Endothelial cell of umbilical vein (primary cell): Measurements from ENCODE around the gene MAP3K13. TPM values are rescaled to one million over a fixed set of nuclear protein-coding genes. Genes with fewer than 3 reads are reported as not detected.

Source experiments
- BruUV-seq: library from RNA; stranded (reverse); fragments of 400-500 nt; replicated peaks from 2 replicates; lab custom pipeline; 2021; lab: Mats Ljungman, UMichigan
- CTCF ChIA-PET: fragments of 300-600, 350-600 bp; sonication (Branson Sonifier 250); formaldehyde crosslinking; loops from one replicate; lab custom pipeline; 2021; ENCODE audit warnings: antibody characterized with exemption, inconsistent platforms; lab: Charles Lee
- POLR2A ChIA-PET: fragments of 300-600, 350-600 bp; sonication (Branson Sonifier 250); formaldehyde crosslinking; loops from one replicate; lab custom pipeline; 2021; ENCODE audit warnings: antibody characterized with exemption, inconsistent platforms; lab: Charles Lee
- DNase-seq: peaks from one replicate; pipeline ENCODE4 v3.0.0-alpha.2; 2011; ENCODE audit warnings: low read depth, low spot score
- FAIRE-seq: peaks from 2 replicates; lab custom pipeline; 2011; peaks lifted over from hg19 to GRCh38; lab: Jason Lieb, UNC
- H2AFZ ChIP-seq: 2 replicates; pipeline ENCODE4 v1.6.0; 2012; ENCODE audit warnings: low read depth, low read length, control low read depth, inconsistent platforms
- H3K27ac ChIP-seq: 2 replicates; pipeline ENCODE4 v1.5.1; 2011; ENCODE audit warnings: low read depth, mild to moderate bottlenecking, control low read depth, low read length, moderate library complexity; ENCODE audit not compliant: insufficient read depth
- H3K27me3 ChIP-seq, 2 experiments: 2 replicates each; pipeline versions ENCODE4 v1.6.0 to v1.6.1; 2011; ENCODE audit warnings: low read length in 2 of 2, mixed read lengths in 1 of 2; ENCODE audit not compliant: control insufficient read depth in 2 of 2, insufficient read depth in 2 of 2
- H3K36me3 ChIP-seq, 2 experiments: 2 replicates in 1 of 2; 3 replicates in 1 of 2; pipeline ENCODE4 v1.5.1; 2011; ENCODE audit warnings: low read length in 2 of 2, mild to moderate bottlenecking in 1 of 2, moderate library complexity in 1 of 2; ENCODE audit not compliant: control insufficient read depth in 2 of 2, insufficient read depth in 2 of 2; ENCODE audit errors: extremely low read depth in 1 of 2
- H3K4me1 ChIP-seq: 3 replicates; pipeline ENCODE4 v1.5.1; 2011; ENCODE audit warnings: mild to moderate bottlenecking, low read length; ENCODE audit not compliant: control insufficient read depth, insufficient read depth; ENCODE audit errors: extremely low read depth
- H3K4me2 ChIP-seq: 2 replicates; pipeline ENCODE4 v1.6.1; 2011; ENCODE audit warnings: low read length, control low read depth, mixed read lengths; ENCODE audit not compliant: insufficient read depth
- H3K4me3 ChIP-seq, 3 experiments: fragments of 200-600 bp in 1 of 3; sonication (generic), shearing (Covaris generic) in 1 of 3; replicated peaks in 1 of 3; 2 replicates each; pipeline ENCODE4 v1.5.1; 2011 to 2016; ENCODE audit warnings: control low read depth in 3 of 3, low read length in 3 of 3, mild to moderate bottlenecking in 2 of 3, inconsistent platforms in 1 of 3, low read depth in 1 of 3, moderate library complexity in 1 of 3; ENCODE audit not compliant: insufficient read depth in 1 of 3
- H3K79me2 ChIP-seq: 2 replicates; pipeline ENCODE4 v1.6.0; 2012; ENCODE audit warnings: low read length, inconsistent platforms; ENCODE audit not compliant: control insufficient read depth, insufficient read depth
- H3K9ac ChIP-seq: replicated peaks from 2 replicates; pipeline ENCODE3; 2011; ENCODE audit warnings: low read length, control low read depth; ENCODE audit not compliant: insufficient read depth; ENCODE audit errors: extremely low read depth
- H3K9me1 ChIP-seq: replicated peaks from 3 replicates; pipeline ENCODE4 v1.6.0; 2011; ENCODE audit warnings: mild to moderate bottlenecking, low read length; ENCODE audit not compliant: control insufficient read depth, insufficient read depth; ENCODE audit errors: extremely low read depth
- H3K9me3 ChIP-seq: replicated peaks from 2 replicates; pipeline ENCODE4 v1.5.1; 2012; ENCODE audit warnings: low read length, inconsistent platforms; ENCODE audit not compliant: control insufficient read depth, insufficient read depth
- H4K20me1 ChIP-seq: replicated peaks from 2 replicates; pipeline ENCODE3; 2011; ENCODE audit warnings: mild to moderate bottlenecking, low read length; ENCODE audit not compliant: control insufficient read depth, insufficient read depth; ENCODE audit errors: extremely low read depth
- CTCF ChIP-seq, 2 donors: IDR thresholded peaks; 1 replicate in 1 of 2; 2 replicates in 1 of 2; pipeline ENCODE4 v1.5.1; 2011; ENCODE audit warnings: low read length in 2 of 2, mild to moderate bottlenecking in 2 of 2, moderate library complexity in 2 of 2, control low read depth in 1 of 2, inconsistent platforms in 1 of 2, low read depth in 1 of 2; ENCODE audit not compliant: insufficient read depth in 1 of 2; ENCODE audit errors: extremely low read depth in 1 of 2
- EZH2 ChIP-seq: IDR thresholded peaks from 2 replicates; pipeline ENCODE4 v1.6.1; 2012; ENCODE audit warnings: borderline replicate concordance, low read depth, mild to moderate bottlenecking, moderate library complexity, low read length, inconsistent platforms; ENCODE audit not compliant: severe bottlenecking
- FOS ChIP-seq: IDR thresholded peaks from 2 replicates; pipeline ENCODE4 v1.6.1; 2011; ENCODE audit warnings: mild to moderate bottlenecking, low read length, moderate library complexity, borderline replicate concordance; ENCODE audit not compliant: insufficient read depth
- GATA2 ChIP-seq: IDR thresholded peaks from 2 replicates; pipeline ENCODE4 v1.7.0; 2011; ENCODE audit warnings: low read depth, mild to moderate bottlenecking, moderate library complexity, mixed read lengths, low read length; ENCODE audit not compliant: insufficient read length, insufficient read depth
- JUN ChIP-seq: IDR thresholded peaks from 2 replicates; pipeline ENCODE4 v1.6.1; 2011; ENCODE audit warnings: borderline replicate concordance, low read depth; ENCODE audit not compliant: insufficient read length, insufficient read depth
- MYC ChIP-seq: IDR thresholded peaks from one replicate; pipeline ENCODE4 v1.6.1; 2011; ENCODE audit warnings: mild to moderate bottlenecking, low read depth, low read length
- POLR2A ChIP-seq: IDR thresholded peaks from 2 replicates; pipeline ENCODE4 v1.6.1; 2012; ENCODE audit warnings: low read depth, mild to moderate bottlenecking, control low read depth, low read length
- POLR2AphosphoS5 ChIP-seq: IDR thresholded peaks from 2 replicates; pipeline ENCODE4 v1.6.1; 2012; ENCODE audit warnings: low read depth, mild to moderate bottlenecking, control low read depth, low read length, moderate library complexity; ENCODE audit not compliant: insufficient read depth
- dilution Hi-C: fragments of 300-500 bp; cut with MboI; formaldehyde crosslinking; loops from one replicate; pipeline ENCODE4 v1.15.0; 2019; ENCODE audit warnings: low sequenced_read_pairs; ENCODE audit not compliant: extremely low pct_ligation_motif_present
- intact Hi-C: fragments of 100-400 bp; cut with micrococcal nuclease; formaldehyde crosslinking; loops from one replicate; pipeline ENCODE4 v1.10.0; 2022
- polyA plus RNA-seq, 4 experiments: library from polyadenylated mRNA; depleted of rRNA in 3 of 4; stranded (reverse) in 3 of 4; unstranded in 1 of 4; fragments of >200 nt; gene quantifications; 2 replicates each; pipeline versions ENCODE4 v1.2.1 to v1.2.3, GENCODE V29; 2011 to 2012; ENCODE audit warnings: missing spikeins in 1 of 4
- total RNA-seq: library from RNA; stranded (reverse); gene quantifications from 2 replicates; pipeline ENCODE4 v1.2.3, GENCODE V29; 2021
- TF ChIP-seq, protein P1 (sequence below): IDR thresholded peaks from 2 replicates; pipeline ENCODE4 v1.6.1; 2011; ENCODE audit not compliant: insufficient read depth, insufficient read length

Gene MAP3K13
- total and polyA plus RNA-seq, 2 donors (not counting 3 experiments of a cell fraction or from before 2014, with no cell fraction given): 6.2 to 15.4 TPM

DNA sequence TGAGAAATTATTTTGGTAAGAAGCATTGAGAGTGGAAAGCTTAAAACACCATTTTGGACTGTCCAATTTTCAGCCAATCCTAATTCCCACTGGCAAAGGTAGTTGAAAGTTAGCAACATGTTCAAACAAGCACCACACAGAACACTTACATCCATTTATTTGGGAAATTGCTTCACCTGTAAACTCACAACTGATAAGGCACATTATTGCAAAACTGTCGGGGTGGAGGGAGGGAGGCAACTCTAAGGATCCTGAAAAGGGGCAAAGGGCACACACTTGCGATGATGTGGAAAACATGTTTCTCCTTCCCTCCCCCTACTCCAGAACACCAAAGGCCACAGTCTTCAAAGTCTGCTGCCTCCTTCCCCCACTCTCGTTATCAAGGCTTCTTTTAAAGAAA is 126.5 kb downstream of the MAP3K13 start:
- no TSS peak for BruUV-seq
- Histone ChIP-seq H3K9ac (no peak overlapping the region), H3K79me2 (no peaks in the 10 kb centered on the region), H3K4me1 (no peaks in the 10 kb centered on the region), H2AFZ (no peak overlapping the region), H3K4me2 (no peak overlapping the region), H3K4me3 (no peak overlapping the region), H3K9me1 (no peaks in the 10 kb centered on the region), H3K36me3 (peaks cover 2% of the 10 kb centered on the region in 2 experiments), H3K27me3 (no peaks in the 10 kb centered on the region), H4K20me1 (no peaks in the 10 kb centered on the region), H3K9me3 (no peaks in the 10 kb centered on the region), H3K27ac (no peak overlapping the region)
- intact Hi-C loops: no loop called here
- DNase-seq (no peak), FAIRE-seq (no peak)
- POLR2A ChIA-PET: no interaction called here
- dilution Hi-C loops: no loop called here
- CTCF ChIA-PET: interaction anchor here (1.5 kb wide), 1 partner anchor 70 kb away, joined by 4 read pairs; no protein-coding TSS in a partner anchor
- TF ChIP-seq, protein P1, sequence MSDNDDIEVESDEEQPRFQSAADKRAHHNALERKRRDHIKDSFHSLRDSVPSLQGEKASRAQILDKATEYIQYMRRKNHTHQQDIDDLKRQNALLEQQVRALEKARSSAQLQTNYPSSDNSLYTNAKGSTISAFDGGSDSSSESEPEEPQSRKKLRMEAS: no peak
- no peak for TF ChIP-seq CTCF (IDR thresholded peaks at IDR 0.05; ENCODE audit: extremely low read depth in 1 of 2, insufficient read depth in 1 of 2, low read depth in 1 of 2, low read length in 2 of 2)
- TF ChIP-seq FOS: no peak
- TF ChIP-seq POLR2AphosphoS5: no peak
- no peak for TF ChIP-seq EZH2
- TF ChIP-seq GATA2: no peak
- TF ChIP-seq JUN: no peak
- TF ChIP-seq MYC: no peak
- no peak for TF ChIP-seq POLR2A
